HEK293 (cell line): Measurements from ENCODE around the gene LARGE1.
"Not testable (repeated sequence)": the region's sequence is repeated elsewhere in the genome, so short reads cannot be mapped to it uniquely, and the experiment has no call there.

Experiments used
- CTCF ChIP-seq: fragments of 450-650 bp; formaldehyde crosslinking; IDR thresholded peaks from 2 replicates; pipeline ENCODE4 v1.5.1; 2016; ENCODE audit warnings: missing biosample characterization, missing genetic modification characterization
- GLI4 ChIP-seq: fragments of 450-650 bp; formaldehyde crosslinking; IDR thresholded peaks from 2 replicates; pipeline ENCODE4 v1.5.1; 2016; ENCODE audit warnings: missing biosample characterization, missing genetic modification characterization
- ZNF10 ChIP-seq: fragments of 450-650 bp; formaldehyde crosslinking; IDR thresholded peaks from 2 replicates; pipeline ENCODE4 v1.5.1; 2017; ENCODE audit warnings: missing biosample characterization, missing genetic modification characterization
- ZNF138 ChIP-seq: fragments of 450-650 bp; formaldehyde crosslinking; IDR thresholded peaks from 2 replicates; pipeline ENCODE4 v1.5.1; 2016; ENCODE audit warnings: missing biosample characterization, missing genetic modification characterization, borderline replicate concordance
- ZNF202 ChIP-seq: fragments of 450-650 bp; formaldehyde crosslinking; IDR thresholded peaks from 2 replicates; pipeline ENCODE4 v1.5.1; 2016; ENCODE audit warnings: missing biosample characterization, missing genetic modification characterization, borderline replicate concordance
- ZNF274 ChIP-seq, 2 experiments: fragments of 200-500 bp in 1 of 2; fragments of 450-650 bp in 1 of 2; sonication (Bioruptor generic) in 1 of 2; formaldehyde crosslinking in 1 of 2; IDR thresholded peaks; 2 replicates each; pipeline versions ENCODE4 v1.5.1 to v1.6.1; 2014 to 2016; ENCODE audit warnings: borderline replicate concordance in 1 of 2, inconsistent platforms in 1 of 2, low read length in 1 of 2, missing biosample characterization in 1 of 2, missing genetic modification characterization in 1 of 2
- ZNF311 ChIP-seq: fragments of 450-650 bp; formaldehyde crosslinking; IDR thresholded peaks from 2 replicates; pipeline ENCODE4 v1.5.1; 2017; ENCODE audit warnings: missing biosample characterization, missing genetic modification characterization, borderline replicate concordance
- ZNF350 ChIP-seq: fragments of 450-650 bp; formaldehyde crosslinking; IDR thresholded peaks from 2 replicates; pipeline ENCODE4 v1.5.0; 2017; ENCODE audit warnings: missing biosample characterization, mild to moderate bottlenecking, missing genetic modification characterization
- ZNF394 ChIP-seq: fragments of 450-650 bp; formaldehyde crosslinking; IDR thresholded peaks from 2 replicates; pipeline ENCODE4 v1.5.1; 2016; ENCODE audit warnings: missing biosample characterization, missing genetic modification characterization, mild to moderate bottlenecking, moderate library complexity, borderline replicate concordance
- ZNF514 ChIP-seq: fragments of 450-650 bp; formaldehyde crosslinking; IDR thresholded peaks from 2 replicates; pipeline ENCODE4 v1.5.1; 2016; ENCODE audit warnings: missing biosample characterization, missing genetic modification characterization

GRCh38 chr22:33857767-33858166 is 62.5 kb downstream of the LARGE1 start:
- TF ChIP-seq ZNF394 (tag by site-specific recombination); CTCF (tag by site-specific recombination); ZNF10 (tag by site-specific recombination); ZNF350 (tag by site-specific recombination); ZNF202 (tag by site-specific recombination); ZNF514 (tag by site-specific recombination); GLI4; ZNF274 (IDR thresholded peaks at IDR 0.05; ENCODE audit: low read length); ZNF274 (tag by site-specific recombination; IDR thresholded peaks at IDR 0.05; ENCODE audit: borderline replicate concordance); ZNF311 (tag by site-specific recombination); ZNF138 (tag by site-specific recombination): not testable (repeated sequence)
